RPMI7951 (cell line): ENCODE data around the gene ANKRD55. TPM values are rescaled to one million over a fixed set of nuclear protein-coding genes. Genes with fewer than 3 reads are reported as not detected.
A peak's percentile ranks its signal among the peaks of the same experiment; 100 is the strongest.
"Not testable (repeated sequence)": the region's sequence is repeated elsewhere in the genome, so short reads cannot be mapped to it uniquely, and the experiment has no call there.

Experiments used
- DNase-seq: peaks from one replicate; pipeline ENCODE4 v3.0.0-alpha.2; 2012; ENCODE audit warnings: low read depth
- total RNA-seq: library from RNA; depleted of rRNA; stranded (reverse); fragments of >200 nt; shearing (Covaris generic); gene quantifications from 2 replicates; pipeline ENCODE4 v1.2.3, GENCODE V29; 2014

ANKRD55 gene
- total RNA-seq, 1 experiment from 2014 or later, result 0.24 TPM

DNA sequence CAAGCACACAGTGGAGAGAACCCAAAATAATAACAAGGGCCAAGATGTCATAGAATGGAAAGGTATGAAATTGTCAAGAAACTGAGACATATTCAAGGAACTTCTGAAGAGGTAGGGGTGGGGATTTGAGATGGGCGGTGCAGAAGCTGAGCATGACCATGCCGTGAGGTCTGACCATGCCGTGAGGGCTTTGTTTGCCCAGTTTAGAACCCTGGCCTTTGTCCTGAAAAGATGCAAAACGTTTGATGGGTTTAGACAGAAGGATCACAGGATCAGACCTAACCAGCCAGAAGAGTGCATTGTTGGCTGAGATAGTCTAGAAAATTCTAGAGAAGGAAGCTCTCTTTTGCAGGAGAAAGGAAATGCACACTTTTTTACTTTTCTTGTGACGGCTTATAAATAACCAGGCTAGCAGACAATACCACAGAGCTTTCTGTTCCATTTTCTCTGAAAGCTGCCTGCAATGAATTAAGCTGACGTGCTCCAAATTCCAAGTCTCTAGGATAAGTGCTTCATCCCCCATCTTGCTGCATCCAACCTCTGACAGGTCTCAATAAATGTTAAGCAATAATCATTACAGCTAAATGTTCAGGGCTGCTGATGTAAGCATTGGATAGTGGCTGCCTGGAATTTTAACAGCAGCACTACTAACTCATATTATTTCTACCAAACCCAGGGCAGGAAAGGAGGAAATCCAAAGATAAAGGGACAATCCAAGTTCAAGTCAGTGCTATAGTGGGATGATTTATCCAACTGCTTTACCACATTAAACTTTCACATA, 127.4 kb downstream of the ANKRD55 start:
- no peak for DNase-seq

DNA sequence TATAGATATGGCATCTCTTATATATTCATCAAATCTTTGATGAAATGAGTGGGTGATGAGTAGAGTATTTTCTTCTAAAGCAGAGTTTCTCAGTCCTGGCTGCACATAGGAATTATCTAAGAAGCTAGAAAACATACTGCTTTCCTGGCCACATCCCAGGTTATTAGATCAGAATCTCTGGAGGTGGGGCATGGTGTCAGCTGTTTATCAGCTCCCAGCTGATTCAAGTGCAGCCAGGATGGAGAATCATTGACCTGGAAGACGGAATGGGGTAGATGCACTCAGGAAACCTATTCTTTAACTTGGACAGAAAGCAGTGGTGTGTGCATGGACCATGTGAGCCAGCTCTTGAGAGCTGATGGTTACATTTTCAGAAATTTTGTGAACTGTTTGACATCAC, 130.2 kb downstream of the ANKRD55 start:
- no peak for DNase-seq

DNA sequence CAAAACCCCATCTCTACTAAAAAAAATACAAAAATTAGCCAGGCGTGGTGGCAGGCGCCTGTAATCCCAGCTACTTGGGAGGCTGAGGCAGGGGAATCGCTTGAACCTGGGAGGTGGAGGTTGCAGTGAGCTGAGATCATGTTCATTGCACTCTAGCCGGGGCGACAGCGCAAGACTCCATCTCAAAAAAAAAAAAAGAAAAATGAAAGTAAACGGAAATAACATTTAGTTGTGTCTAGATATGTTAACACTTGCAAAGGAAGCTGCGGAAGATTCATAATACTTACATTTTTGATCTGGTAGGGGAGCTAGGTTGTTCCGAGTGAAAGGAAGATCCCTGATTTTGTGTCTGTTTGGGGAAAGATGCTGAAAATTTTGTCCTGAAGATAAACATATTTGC, 130.9 kb downstream of the ANKRD55 start:
- not testable (repeated sequence) for DNase-seq

DNA sequence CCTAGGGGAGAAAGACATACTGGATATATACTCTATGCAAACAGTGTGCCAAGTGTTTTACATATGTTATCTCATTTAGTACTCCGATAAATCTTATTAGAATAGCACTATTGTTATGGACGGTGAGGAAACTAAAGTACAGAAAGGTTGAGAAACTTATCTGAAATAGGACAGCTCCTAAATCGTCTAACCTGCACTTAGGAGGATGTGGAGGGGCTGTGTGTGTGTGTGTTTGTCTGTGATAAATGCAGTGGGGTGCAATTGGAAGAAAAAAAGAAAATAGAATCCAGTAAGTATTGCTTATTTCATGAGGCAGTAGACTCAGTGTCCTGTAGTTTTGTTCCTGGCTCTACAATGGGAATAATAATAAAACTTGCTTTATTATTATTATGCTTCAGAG, 131.9 kb downstream of the ANKRD55 start:
- DNase-seq, result no peak

DNA sequence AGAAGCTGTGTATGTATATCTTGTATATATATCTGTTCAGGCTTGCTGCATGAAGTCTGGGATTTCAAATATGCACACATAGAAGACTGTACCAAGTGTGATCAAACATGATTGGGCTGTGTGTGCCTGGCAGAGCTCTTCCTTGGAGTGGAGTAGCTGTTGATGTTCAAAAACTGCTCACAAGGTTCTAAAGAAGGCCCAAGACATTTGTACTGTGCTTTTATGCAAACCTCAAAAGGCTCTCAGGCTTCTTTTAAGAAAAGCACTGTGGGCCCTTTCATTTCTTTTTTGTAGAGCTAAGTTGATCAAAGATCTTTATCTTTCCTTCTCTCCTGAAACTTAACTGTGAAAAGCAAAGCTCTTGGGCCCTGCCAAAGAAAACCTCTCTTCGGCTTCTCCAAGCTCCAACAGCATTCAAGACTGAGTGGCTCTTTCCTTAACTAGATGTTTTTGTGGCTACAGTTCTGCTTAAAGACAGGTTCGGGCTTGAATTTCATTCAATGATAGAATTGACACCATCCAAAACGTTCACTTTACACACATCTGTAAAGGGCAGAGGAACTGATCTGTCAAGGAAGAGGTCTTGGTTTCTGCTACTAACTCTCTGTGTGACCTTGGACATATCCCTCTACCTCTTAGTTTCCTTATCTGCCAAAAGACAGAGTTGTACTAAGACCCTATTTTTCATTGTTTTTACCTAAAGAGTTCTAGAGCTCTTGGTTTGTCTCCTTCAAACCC, 132.5 kb downstream of the ANKRD55 start:
- DNase-seq, result no peak

DNA sequence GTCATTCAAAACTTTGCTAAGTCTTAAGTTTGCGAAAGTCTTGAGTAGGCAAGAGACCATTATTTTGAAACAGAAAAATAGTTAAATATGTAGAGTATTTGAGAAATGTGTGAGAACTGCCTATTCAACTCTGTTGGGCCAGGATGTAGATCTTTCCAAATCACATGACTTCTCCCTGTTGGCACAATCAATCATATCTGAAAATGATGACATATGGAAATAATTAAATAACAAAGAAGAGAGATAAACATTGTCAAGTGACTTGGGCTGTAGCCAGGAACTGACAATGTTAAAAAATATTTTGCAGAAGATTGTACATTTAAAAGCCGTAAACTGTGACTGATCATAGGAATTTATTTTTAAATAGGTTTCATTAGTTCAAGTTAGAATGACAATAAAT, 133.8 kb downstream of the ANKRD55 start:
- no peak for DNase-seq

DNA sequence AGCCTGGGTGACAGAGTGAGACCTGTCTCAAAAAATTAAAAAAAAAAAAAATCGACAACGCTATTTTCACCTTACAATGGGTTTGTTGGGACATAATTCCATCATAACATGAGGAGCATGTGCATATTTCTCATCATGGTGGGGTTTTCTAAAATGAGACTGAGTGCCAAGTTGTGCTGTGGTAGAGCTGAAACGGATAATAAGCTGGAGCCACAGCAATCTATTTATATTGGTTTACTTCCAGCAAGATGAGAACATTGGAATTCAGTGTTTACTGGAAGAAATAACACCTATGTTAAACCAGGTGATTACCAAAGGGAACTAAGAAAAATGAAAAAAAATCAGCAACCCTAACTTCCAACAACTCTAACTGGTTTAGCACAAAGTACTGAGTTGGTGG, 136.1 kb downstream of the ANKRD55 start:
- DNase-seq, result no peak

DNA sequence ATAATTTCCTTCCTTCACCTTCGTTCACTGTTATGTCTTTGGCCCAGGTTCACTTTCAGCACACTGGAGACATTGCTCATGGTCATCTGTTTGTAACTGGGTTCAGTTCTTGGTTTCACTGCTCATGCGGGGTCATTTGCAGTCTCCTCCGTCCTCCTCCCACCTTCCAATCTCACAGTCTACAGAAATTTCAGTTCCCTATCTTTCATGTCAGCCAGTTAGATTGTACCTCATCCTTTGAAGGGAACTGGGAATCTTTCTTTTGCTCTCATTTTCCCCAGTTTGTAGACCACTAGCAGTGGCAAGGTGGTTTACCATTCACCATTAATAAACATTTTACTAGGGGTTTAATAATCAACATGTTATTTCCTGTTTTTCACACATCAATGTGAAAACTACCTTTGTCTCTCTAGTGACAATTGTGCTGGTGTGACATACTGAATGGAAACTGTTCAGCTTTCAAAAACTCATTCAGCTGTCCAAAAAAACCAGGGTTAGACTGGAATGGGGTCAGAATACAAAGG, 137.5 kb downstream of the ANKRD55 start:
- DNase-seq, result no peak

DNA sequence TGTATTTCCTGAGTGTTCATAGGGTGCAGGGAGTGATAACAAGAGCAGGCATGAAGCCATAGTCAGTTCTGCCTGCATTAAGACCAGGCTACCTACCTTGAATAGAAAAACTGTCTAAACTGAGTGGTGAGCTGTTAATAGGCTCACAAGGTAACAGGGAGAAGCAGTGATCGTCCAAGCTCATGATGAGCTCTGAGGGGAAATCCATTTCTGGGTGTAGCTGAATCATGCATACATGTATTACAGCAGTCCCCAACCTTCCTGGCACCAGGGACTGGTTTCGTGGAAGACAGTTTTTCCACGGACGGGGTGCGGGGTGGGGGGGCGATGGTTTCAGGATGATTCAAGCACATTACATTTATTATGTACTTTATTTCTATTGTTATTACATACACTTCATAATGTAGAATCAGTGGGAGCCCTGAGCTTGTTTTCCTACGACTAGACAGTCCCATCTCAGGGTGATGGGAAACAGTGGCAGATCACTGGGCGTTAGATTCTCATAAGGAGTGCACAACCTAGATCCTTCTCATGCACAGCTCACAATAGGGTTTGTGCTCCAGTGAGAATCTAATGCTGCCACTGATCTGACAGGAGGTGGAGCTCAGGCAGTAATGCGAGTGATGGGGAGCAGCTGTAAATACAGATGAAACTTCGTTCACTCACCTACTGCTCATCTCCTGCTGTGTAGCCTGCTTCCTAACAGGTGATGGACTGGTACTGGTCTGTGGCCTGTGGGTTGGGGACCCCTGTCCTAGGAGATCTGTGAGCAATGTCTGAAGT, 138.4 kb downstream of the ANKRD55 start:
- DNase-seq, result no peak

DNA sequence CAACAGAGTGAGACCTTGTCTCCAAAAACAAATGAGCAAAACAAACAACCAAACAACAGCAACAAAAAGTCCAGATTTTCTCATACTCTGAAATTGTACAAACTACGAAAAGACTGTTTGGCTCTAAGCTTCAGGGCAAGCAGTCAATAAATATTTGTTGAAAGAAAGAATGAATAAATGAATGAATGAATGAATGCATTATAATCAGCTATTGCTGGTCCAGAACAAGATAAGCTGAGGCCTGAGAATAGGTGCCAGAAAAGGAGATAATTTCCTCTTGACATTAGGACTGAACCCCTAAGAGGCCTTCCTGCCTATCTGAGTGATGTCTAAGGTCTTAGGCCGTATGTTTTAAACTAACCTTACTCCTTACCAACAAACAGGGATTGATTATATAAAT, 139.2 kb downstream of the ANKRD55 start:
- no peak for DNase-seq

DNA sequence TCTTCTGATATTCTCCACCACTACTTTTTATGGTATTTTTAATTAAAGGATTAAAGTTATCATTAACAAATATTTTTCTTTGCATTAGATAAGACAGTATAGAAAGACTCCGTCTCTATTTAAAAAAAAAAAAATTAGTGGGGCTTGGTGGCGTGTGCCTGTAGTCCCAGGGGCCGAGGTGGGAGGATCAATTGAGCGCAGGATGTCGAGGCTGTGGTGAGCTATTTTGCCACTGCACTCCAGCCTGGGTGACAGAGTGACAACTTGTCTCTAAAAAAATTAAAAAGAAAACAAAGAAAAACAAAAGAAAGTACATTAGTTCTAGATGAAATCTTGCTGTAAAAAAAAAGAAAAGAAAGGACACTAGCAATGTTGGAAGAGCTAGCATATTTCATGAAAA, 141.0 kb downstream of the ANKRD55 start:
- DNase-seq, result no peak

DNA sequence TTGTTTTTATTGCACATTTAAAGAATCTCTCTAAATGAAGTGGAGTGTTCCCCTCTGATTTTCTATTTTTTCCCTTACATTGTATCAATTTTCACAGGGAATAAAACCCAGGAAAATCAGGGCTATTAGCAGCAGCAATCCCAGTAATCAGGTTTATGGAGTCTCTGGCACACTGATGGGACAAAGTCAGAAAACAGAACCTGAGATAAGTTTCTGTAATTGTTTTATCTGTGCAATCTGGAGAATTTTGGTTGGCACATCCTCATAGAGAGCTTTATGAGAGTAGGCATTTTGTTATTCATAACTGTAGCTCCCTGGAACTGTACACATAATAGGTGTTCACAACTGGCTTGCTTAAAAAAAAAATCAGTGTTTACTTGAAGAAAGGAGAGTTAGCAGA, 141.5 kb downstream of the ANKRD55 start:
- DNase-seq, result no peak

DNA sequence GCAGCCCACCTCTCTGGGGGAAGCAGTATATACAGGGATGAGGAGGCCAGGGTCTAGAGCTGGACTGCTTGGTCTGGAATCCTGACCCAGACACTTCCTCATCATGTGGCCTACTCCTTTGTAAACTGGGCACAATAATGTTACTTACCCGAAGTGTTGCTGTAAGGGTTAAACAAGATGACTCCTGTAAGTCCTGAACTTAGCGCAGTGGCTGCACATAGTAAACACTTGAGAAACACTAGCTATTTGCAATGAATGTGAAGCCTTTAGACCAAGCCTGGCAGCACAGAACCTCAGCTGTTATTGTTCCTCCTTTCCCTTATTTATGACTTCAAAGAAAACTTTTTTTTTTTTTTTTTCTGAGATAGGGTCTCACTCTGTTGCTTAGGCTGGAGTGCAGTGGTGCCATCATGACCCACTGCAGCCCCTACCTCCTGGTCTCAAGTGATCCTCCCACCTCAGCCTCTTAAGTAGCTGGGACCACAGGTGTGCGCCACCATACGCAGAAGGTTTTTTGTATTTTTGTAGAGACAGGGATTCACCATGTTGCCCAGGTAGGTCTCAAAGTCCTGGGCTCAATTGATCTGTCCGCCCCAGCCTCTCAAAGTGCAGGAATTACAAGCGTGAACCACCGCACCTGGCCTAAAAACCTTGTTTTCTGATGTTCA, 142.2 kb downstream of the ANKRD55 start:
- no peak for DNase-seq

DNA sequence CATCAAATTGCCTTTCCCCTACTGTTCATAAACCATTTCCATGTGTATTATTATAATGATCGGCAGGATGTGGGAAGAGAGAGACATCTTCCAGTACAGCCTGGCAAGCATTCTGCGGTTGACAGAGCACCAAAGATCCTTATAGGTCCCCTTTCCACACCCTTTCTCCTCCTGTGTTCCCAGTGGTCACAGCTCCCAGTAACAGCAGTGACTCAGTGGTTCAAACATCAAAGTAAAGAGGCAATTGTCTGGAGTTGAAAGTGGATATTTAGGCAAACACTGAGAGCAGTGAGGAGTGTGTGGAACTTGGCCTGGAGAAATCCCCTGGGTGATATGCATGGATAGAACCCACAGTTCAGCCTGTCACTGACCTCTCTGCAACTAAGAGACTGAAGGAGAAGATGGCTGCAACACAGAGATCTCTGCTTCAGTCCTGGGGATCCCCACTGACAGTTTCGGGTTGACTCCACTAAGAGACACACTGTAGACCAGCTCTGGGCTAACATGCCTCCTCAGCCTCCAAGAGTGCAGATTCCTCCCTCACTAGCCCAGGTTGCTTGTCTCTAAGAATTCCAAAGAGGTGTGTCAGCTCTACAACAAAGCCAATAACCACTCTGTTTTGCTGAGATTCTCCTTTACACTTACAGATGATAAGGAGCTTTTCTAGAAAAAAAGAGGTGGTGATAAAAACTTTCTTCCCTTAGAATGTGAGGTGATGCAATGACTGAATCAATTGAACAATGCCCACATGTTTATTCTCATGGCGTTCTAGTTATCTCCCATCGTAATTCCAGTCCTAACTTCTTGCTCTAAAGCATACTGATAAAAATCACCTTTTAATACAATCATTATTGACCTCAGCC, 143.9 kb downstream of the ANKRD55 start:
- DNase-seq, result peak; percentile 47

DNA sequence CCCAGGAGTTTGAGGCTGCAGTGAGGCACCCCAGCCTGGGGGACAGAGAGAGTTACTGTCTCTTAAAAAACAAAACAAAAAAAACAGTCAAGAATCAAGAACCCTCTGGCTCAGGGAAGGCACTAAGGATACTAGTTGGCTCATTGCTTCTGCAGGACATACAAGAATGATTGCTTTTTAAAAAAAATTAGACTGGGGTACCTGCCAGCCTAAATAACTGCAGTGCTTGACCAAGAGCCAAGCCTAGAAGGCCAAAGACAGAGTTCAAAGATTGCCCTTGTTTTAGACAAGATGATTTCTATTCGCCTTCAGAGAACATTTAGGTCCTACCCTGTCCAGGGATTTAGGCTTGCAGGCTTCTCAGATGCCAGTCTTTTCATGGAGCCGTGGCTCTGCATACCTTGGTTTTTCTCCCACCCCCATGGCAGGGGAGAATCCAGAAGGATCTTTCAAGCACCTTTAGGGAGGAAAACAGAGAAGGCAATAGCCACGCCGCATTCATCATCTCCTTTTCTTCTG, 144.6 kb downstream of the ANKRD55 start:
- DNase-seq, result no peak

DNA sequence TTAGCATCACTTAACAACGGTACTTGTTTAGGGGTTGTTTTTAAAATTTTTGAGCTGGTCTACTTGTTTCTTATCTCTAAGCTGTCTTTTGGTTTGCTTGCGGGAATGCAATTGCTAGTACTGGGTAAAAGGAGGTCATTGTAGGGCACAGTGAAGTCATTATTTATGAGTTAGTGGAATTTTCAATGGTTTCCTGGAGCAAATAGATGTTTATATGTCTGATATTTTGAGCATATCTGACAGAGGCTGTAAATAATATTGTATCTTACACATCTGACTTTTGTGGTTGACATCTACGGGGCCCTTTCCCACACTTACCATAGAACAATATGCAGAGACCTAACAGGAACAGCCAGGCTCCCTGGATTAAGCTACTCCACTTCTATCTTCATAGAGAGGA, 147.9 kb downstream of the ANKRD55 start:
- DNase-seq, result peak; percentile 26

DNA sequence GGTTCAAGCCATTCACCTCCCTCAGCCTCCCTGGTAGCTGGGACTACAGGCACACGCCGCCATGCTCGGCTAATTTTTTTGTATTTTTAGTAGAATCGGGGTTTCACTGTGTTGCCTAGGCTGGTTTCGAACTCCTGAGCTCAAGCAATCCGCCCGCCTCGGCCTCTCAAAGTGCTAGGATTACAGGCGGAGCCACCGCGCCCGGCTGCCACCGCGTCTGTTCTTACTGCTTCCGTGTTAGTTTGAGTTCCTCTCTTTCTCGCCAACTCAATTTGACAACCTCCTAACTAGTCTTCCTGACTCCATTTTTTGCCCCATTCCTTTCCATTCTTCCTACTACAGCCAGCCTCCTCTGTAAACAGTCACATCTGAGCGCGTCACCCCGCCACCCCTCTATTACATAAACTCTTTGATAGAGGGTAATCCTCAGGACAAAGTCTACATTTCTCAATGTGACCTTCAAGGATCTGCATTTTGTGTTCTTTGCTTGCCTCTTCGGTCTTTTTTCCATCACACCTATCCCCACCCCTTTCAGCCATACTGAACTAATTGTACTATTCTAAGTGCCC, 149.8 kb downstream of the ANKRD55 start:
- DNase-seq, result no peak

DNA sequence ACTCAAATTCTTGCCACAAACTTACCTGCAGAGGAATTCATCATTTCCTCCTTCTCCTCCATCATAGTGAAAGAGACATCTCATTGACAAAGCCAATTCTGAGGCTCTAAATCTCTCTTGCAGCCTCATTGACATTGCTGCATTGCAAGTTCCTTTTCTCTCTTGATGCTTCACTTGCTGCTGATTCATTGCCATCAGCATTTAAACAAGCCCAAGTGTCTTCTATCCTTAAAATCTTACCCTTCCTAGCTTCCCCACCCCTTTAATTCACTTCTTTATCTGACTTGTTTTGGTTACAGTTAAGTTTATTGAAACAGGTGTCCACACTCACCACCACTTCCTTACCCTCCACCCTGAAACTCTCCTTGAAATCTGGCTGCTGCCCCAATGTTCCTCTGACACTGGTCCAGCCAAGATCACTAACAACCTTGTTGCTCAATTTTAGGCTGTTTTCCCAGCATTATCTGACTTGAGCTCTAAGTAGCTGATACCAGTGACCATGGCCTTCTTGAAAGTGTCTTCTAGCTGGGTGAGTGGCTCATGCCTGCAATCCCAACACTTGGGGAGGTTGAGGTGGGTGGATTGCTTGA, 152.0 kb downstream of the ANKRD55 start:
- DNase-seq, result not testable (repeated sequence)

DNA sequence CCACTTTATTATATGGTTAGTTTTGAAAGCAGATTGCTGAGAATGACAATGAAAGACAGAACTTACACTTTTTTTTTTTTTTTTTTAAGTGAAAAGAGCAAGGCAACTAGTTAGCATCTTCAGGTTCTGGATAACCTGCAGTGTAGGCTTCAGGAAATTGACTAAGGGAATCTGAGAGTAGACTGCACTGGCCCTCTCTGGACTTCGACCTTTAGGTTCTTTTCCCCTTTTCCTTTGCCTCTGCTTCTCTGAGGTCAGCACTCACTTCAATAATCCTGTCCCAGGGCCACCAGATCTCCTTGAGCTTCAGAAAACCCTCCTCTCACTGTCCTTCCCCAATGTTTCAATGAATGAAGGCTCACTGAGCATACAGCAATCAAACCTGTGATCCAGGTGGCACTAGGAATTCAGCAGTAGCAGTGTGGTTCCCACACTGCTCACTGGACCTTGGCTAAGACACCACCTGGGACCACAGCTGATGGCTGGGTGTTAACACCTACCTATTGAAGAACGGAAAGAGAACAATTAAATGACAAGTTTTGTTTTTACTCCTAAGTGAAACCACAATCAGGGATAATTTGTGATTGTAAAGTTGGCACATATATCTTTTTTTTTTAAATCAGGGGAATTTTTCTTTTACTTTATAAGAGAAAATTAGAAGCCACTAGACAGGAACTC, 152.6 kb downstream of the ANKRD55 start:
- DNase-seq, result no peak
